Neural cell (in vitro differentiated cells): ENCODE data around the gene KYAT1. TPM values are rescaled to one million over a fixed set of nuclear protein-coding genes. Genes with fewer than 3 reads are reported as not detected.

ENCODE experiments used
- H2AFZ ChIP-seq: fragments of 200-600, 300-800 bp; sonication (generic), shearing (Covaris generic); 2 replicates; pipeline ENCODE4 v1.6.0; 2014; ENCODE audit warnings: low read depth, mild to moderate bottlenecking, antibody characterized with exemption, low read length, moderate library complexity
- H3F3A ChIP-seq: fragments of 200-600 bp; shearing (Covaris generic); 2 replicates; pipeline ENCODE4 v1.6.1; 2016; ENCODE audit warnings: mild to moderate bottlenecking, moderate library complexity, mixed read lengths, antibody characterized with exemption, low read length; ENCODE audit not compliant: insufficient read depth, poor library complexity, severe bottlenecking
- H3K27ac ChIP-seq: fragments of 200-600, 300-800 bp; sonication (generic), shearing (Covaris generic); 2 replicates; pipeline ENCODE4 v1.5.1; 2014; ENCODE audit warnings: mild to moderate bottlenecking, low read length, moderate library complexity
- H3K27me3 ChIP-seq: fragments of 300-800, 200-600 bp; sonication (generic), shearing (Covaris generic); 2 replicates; pipeline ENCODE4 v1.6.0; 2014; ENCODE audit warnings: mild to moderate bottlenecking, low read depth, low read length, moderate library complexity; ENCODE audit not compliant: insufficient read depth
- H3K36me3 ChIP-seq: fragments of 300-800, 200-600 bp; sonication (generic), shearing (Covaris generic); 2 replicates; pipeline ENCODE4 v1.5.1; 2014; ENCODE audit warnings: mild to moderate bottlenecking, antibody characterized with exemption, low read length, moderate library complexity; ENCODE audit not compliant: insufficient read depth
- H3K4me2 ChIP-seq: fragments of 300-800, 200-600 bp; sonication (generic), shearing (Covaris generic); 2 replicates; pipeline ENCODE4 v1.6.0; 2014; ENCODE audit warnings: mild to moderate bottlenecking, low read length
- H3K4me3 ChIP-seq: fragments of 300-800, 200-600 bp; sonication (generic), shearing (Covaris generic); 2 replicates; pipeline ENCODE4 v1.5.1; 2014; ENCODE audit warnings: mild to moderate bottlenecking, low read length, moderate library complexity
- H3K79me2 ChIP-seq: fragments of 200-600 bp; shearing (Covaris generic); replicated peaks from 2 replicates; pipeline ENCODE4 v1.6.0; 2014; ENCODE audit warnings: mild to moderate bottlenecking, low read length, moderate library complexity; ENCODE audit not compliant: insufficient read depth
- H3K9ac ChIP-seq: fragments of 300-800, 200-600 bp; sonication (generic), shearing (Covaris generic); 2 replicates; pipeline ENCODE4 v1.6.1; 2016; ENCODE audit warnings: mild to moderate bottlenecking, low read length, mixed read lengths
- H3K9me2 ChIP-seq: fragments of 200-600 bp; shearing (Covaris generic); 2 replicates; pipeline ENCODE4 v1.6.1; 2016; ENCODE audit warnings: mild to moderate bottlenecking, low read length, mixed read lengths; ENCODE audit not compliant: insufficient read depth
- H3K9me3 ChIP-seq: fragments of 200-600, 300-800 bp; sonication (generic), shearing (Covaris generic); 2 replicates; pipeline ENCODE4 v1.6.1; 2016; ENCODE audit warnings: mild to moderate bottlenecking, mixed run types, low read length, moderate library complexity, mixed read lengths
- H4K20me1 ChIP-seq: fragments of 200-600 bp; shearing (Covaris generic); 2 replicates; pipeline ENCODE4 v1.6.1; 2016; ENCODE audit warnings: mild to moderate bottlenecking, mixed run types; ENCODE audit not compliant: insufficient read depth
- EP300 ChIP-seq: fragments of 450-650 bp; conservative IDR thresholded peaks from 2 replicates; pipeline ENCODE4 v1.6.1; 2014; ENCODE audit warnings: antibody characterized with exemption, mild to moderate bottlenecking, moderate library complexity; ENCODE audit not compliant: poor library complexity, severe bottlenecking
- EZH2 ChIP-seq: fragments of 200-600, 300-800 bp; shearing (Covaris generic), sonication (generic); IDR thresholded peaks from 2 replicates; pipeline ENCODE4 v1.6.1; 2014; ENCODE audit warnings: antibody characterized with exemption, low read length, borderline replicate concordance, mild to moderate bottlenecking; ENCODE audit not compliant: insufficient read depth, poor library complexity, severe bottlenecking
- MXI1 ChIP-seq: fragments of 450-650 bp; conservative IDR thresholded peaks from 2 replicates; pipeline ENCODE4 v1.6.1; 2014; ENCODE audit warnings: antibody characterized with exemption, mild to moderate bottlenecking; ENCODE audit not compliant: poor library complexity, severe bottlenecking
- POLR2AphosphoS5 ChIP-seq: IDR thresholded peaks from 2 replicates; pipeline ENCODE4 v1.6.1; 2012
- RAD21 ChIP-seq: fragments of 450-650 bp; conservative IDR thresholded peaks from 2 replicates; pipeline ENCODE4 v1.6.1; 2014; ENCODE audit warnings: antibody characterized with exemption, mild to moderate bottlenecking, moderate library complexity
- SMC3 ChIP-seq: fragments of 450-650 bp; conservative IDR thresholded peaks from 2 replicates; pipeline ENCODE4 v1.6.1; 2014; ENCODE audit warnings: antibody characterized with exemption, mild to moderate bottlenecking, moderate library complexity; ENCODE audit not compliant: poor library complexity
- TAF1 ChIP-seq: IDR thresholded peaks from 2 replicates; pipeline ENCODE4 v1.6.1; 2012; ENCODE audit warnings: low read depth
- polyA plus RNA-seq: library from polyadenylated mRNA; depleted of rRNA; stranded (reverse); fragments of >200 nt; gene quantifications from 2 replicates; pipeline ENCODE4 v1.2.3, GENCODE V29; 2014
- TF ChIP-seq, protein P1 (sequence below): IDR thresholded peaks from 2 replicates; pipeline ENCODE4 v1.6.1; 2012; ENCODE audit warnings: borderline replicate concordance
- TF ChIP-seq, protein P2 (sequence below): fragments of 450-650 bp; IDR thresholded peaks from 2 replicates; pipeline ENCODE4 v1.5.1; 2014; ENCODE audit warnings: antibody characterized with exemption, mild to moderate bottlenecking, moderate library complexity; ENCODE audit not compliant: poor library complexity, severe bottlenecking

The KYAT1 gene
- polyA plus RNA-seq, 1 donor from 2014 or later: 22.6 TPM

DNA sequence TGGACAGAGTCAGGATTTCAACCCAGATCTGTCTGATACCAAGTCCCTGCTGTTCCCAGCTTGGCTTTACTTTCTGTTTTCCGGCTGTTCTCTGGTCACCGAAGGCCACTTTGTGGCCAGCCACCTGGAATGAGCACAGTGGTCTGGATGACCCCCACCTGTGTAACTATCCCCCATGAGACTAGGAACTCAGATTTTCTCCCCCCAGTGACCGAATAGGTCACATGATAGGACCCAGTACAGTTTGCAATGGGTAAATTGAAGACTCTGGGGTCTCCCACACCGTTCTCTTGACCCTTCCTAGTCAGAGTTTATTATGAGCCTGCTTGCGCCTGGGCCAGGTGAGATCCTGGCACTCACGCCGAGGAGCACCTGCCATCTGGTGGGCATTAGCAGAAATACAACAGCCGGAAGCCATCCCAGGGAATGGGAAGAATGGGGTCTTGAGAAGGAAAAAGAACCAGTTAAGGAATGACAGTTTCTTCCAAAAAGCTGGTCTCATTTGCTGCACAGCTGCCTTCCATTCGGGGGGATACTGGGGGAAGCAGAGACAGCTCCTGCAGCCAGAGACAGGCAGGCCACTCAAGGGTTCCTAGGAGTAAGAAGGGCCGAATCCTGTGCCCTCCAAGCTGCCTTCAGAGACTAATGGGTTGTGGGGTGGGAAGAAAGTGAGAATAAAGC, 46.1 kb upstream of the KYAT1 start (continued):
- TF ChIP-seq, protein P1, sequence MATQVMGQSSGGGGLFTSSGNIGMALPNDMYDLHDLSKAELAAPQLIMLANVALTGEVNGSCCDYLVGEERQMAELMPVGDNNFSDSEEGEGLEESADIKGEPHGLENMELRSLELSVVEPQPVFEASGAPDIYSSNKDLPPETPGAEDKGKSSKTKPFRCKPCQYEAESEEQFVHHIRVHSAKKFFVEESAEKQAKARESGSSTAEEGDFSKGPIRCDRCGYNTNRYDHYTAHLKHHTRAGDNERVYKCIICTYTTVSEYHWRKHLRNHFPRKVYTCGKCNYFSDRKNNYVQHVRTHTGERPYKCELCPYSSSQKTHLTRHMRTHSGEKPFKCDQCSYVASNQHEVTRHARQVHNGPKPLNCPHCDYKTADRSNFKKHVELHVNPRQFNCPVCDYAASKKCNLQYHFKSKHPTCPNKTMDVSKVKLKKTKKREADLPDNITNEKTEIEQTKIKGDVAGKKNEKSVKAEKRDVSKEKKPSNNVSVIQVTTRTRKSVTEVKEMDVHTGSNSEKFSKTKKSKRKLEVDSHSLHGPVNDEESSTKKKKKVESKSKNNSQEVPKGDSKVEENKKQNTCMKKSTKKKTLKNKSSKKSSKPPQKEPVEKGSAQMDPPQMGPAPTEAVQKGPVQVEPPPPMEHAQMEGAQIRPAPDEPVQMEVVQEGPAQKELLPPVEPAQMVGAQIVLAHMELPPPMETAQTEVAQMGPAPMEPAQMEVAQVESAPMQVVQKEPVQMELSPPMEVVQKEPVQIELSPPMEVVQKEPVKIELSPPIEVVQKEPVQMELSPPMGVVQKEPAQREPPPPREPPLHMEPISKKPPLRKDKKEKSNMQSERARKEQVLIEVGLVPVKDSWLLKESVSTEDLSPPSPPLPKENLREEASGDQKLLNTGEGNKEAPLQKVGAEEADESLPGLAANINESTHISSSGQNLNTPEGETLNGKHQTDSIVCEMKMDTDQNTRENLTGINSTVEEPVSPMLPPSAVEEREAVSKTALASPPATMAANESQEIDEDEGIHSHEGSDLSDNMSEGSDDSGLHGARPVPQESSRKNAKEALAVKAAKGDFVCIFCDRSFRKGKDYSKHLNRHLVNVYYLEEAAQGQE: no peak

DNA sequence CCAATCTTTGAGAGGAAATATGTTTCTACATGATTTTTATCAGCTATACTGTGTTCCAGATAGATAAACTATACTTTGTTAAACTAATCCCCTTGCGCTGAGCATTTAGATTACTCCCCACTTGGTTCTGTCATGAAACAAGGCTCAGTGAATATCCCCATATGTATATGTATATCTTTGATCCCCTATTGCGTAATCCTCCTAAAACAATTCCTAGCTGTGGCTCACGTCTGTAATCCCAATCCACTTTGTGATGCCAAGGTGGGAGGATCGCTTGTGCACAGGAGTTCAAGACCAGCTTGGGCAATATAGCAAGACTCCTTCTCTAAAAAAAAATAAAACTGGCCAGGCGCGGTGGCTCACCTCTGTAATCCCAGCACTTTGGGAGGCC, 41.7 kb upstream of the KYAT1 start:
- H3K4me2 ChIP-seq: no peak overlapping the region
- H3K27me3 ChIP-seq: no peaks in the 10 kb centered on the region
- H2AFZ ChIP-seq: no peak overlapping the region
- H3K9me2 ChIP-seq: no peaks in the 10 kb centered on the region
- no peak overlapping the region for H3K4me3 ChIP-seq
- no peak overlapping the region for H3K9ac ChIP-seq
- no peaks in the 10 kb centered on the region for H4K20me1 ChIP-seq
- no peaks in the 10 kb centered on the region for H3K79me2 ChIP-seq
- H3K27ac ChIP-seq: no peak overlapping the region
- H3K9me3 ChIP-seq: no peaks in the 10 kb centered on the region
- TF ChIP-seq TAF1: no peak
- TF ChIP-seq, protein P1: no peak
- no peak for TF ChIP-seq SMC3
- no peak for TF ChIP-seq POLR2AphosphoS5
- TF ChIP-seq RAD21: no peak
- no peak for TF ChIP-seq EP300
- TF ChIP-seq, protein P2, sequence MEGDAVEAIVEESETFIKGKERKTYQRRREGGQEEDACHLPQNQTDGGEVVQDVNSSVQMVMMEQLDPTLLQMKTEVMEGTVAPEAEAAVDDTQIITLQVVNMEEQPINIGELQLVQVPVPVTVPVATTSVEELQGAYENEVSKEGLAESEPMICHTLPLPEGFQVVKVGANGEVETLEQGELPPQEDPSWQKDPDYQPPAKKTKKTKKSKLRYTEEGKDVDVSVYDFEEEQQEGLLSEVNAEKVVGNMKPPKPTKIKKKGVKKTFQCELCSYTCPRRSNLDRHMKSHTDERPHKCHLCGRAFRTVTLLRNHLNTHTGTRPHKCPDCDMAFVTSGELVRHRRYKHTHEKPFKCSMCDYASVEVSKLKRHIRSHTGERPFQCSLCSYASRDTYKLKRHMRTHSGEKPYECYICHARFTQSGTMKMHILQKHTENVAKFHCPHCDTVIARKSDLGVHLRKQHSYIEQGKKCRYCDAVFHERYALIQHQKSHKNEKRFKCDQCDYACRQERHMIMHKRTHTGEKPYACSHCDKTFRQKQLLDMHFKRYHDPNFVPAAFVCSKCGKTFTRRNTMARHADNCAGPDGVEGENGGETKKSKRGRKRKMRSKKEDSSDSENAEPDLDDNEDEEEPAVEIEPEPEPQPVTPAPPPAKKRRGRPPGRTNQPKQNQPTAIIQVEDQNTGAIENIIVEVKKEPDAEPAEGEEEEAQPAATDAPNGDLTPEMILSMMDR: no peak
- TF ChIP-seq EZH2: no peak
- TF ChIP-seq MXI1: no peak
- no peaks in the 10 kb centered on the region for H3K36me3 ChIP-seq
- H3F3A ChIP-seq: no peaks in the 10 kb centered on the region
